HEK293 (cell line): ENCODE results near the gene APOC1.
A peak's percentile ranks its signal among the peaks of the same experiment; 100 is the strongest.

Experiments used
- CTCF ChIP-seq: fragments of 450-650 bp; formaldehyde crosslinking; IDR thresholded peaks from 2 replicates; pipeline ENCODE4 v1.5.1; 2016; ENCODE audit warnings: missing biosample characterization, missing genetic modification characterization
- GLI2 ChIP-seq: fragments of 450-650 bp; formaldehyde crosslinking; IDR thresholded peaks from 2 replicates; pipeline ENCODE4; 2017; ENCODE audit warnings: missing biosample characterization, missing genetic modification characterization, low read depth, borderline replicate concordance
- HOXA7 ChIP-seq: sonication (generic); formaldehyde crosslinking; IDR thresholded peaks from 2 replicates; pipeline ENCODE4 v1.8.1; 2022; ENCODE audit warnings: missing genetic modification reagents, borderline replicate concordance
- KLF9 ChIP-seq: fragments of 450-650 bp; formaldehyde crosslinking; IDR thresholded peaks from 2 replicates; pipeline ENCODE4 v1.5.1; 2016; ENCODE audit warnings: missing biosample characterization, missing genetic modification characterization, low read depth
- OSR2 ChIP-seq: fragments of 450-650 bp; formaldehyde crosslinking; IDR thresholded peaks from 2 replicates; pipeline ENCODE4 v1.5.1; 2016; ENCODE audit warnings: missing biosample characterization, missing genetic modification characterization
- OVOL3 ChIP-seq: fragments of 450-650 bp; formaldehyde crosslinking; IDR thresholded peaks from 2 replicates; pipeline ENCODE4 v1.5.1; 2016; ENCODE audit warnings: missing biosample characterization, missing genetic modification characterization
- SCRT2 ChIP-seq: fragments of 450-650 bp; formaldehyde crosslinking; IDR thresholded peaks from 2 replicates; pipeline ENCODE4 v1.5.1; 2016; ENCODE audit warnings: missing biosample characterization, missing genetic modification characterization
- ZBTB11 ChIP-seq: fragments of 450-650 bp; formaldehyde crosslinking; conservative IDR thresholded peaks from 2 replicates; pipeline ENCODE4 v1.5.1; 2016; ENCODE audit warnings: low read depth, missing biosample characterization, missing genetic modification characterization
- ZBTB48 ChIP-seq: fragments of 450-650 bp; formaldehyde crosslinking; IDR thresholded peaks from 2 replicates; pipeline ENCODE4 v1.5.1; 2016; ENCODE audit warnings: missing biosample characterization, missing genetic modification characterization
- ZBTB7A ChIP-seq: fragments of 450-650 bp; formaldehyde crosslinking; IDR thresholded peaks from 2 replicates; pipeline ENCODE4 v1.5.1; 2016; ENCODE audit warnings: low read depth, missing biosample characterization, missing genetic modification characterization
- ZFP69B ChIP-seq: fragments of 450-650 bp; formaldehyde crosslinking; IDR thresholded peaks from 2 replicates; pipeline ENCODE4 v1.5.1; 2016; ENCODE audit warnings: missing biosample characterization, missing genetic modification characterization
- ZNF112 ChIP-seq: fragments of 450-650 bp; formaldehyde crosslinking; IDR thresholded peaks from 2 replicates; pipeline ENCODE4 v1.5.0; 2017; ENCODE audit warnings: missing biosample characterization, missing genetic modification characterization
- ZNF140 ChIP-seq: fragments of 450-650 bp; formaldehyde crosslinking; IDR thresholded peaks from 2 replicates; pipeline ENCODE4 v1.5.1; 2016; ENCODE audit warnings: missing biosample characterization, missing genetic modification characterization
- ZNF16 ChIP-seq: fragments of 450-650 bp; formaldehyde crosslinking; IDR thresholded peaks from 2 replicates; pipeline ENCODE4 v1.5.1; 2016; ENCODE audit warnings: low read depth, missing biosample characterization, missing genetic modification characterization
- ZNF23 ChIP-seq: fragments of 450-650 bp; formaldehyde crosslinking; IDR thresholded peaks from 2 replicates; pipeline ENCODE4 v1.5.1; 2016; ENCODE audit warnings: missing biosample characterization, missing genetic modification characterization, borderline replicate concordance
- ZNF239 ChIP-seq: fragments of 450-650 bp; formaldehyde crosslinking; IDR thresholded peaks from 2 replicates; pipeline ENCODE4 v1.5.1; 2016; ENCODE audit warnings: missing biosample characterization, missing genetic modification characterization
- ZNF311 ChIP-seq: fragments of 450-650 bp; formaldehyde crosslinking; IDR thresholded peaks from 2 replicates; pipeline ENCODE4 v1.5.1; 2017; ENCODE audit warnings: missing biosample characterization, missing genetic modification characterization, borderline replicate concordance
- ZNF354C ChIP-seq: fragments of 450-650 bp; formaldehyde crosslinking; IDR thresholded peaks from 2 replicates; pipeline ENCODE4 v1.5.1; 2016; ENCODE audit warnings: missing biosample characterization, missing genetic modification characterization, low read depth, borderline replicate concordance
- ZNF366 ChIP-seq: fragments of 450-650 bp; formaldehyde crosslinking; conservative IDR thresholded peaks from 2 replicates; pipeline ENCODE4 v1.5.1; 2016; ENCODE audit warnings: missing biosample characterization, missing genetic modification characterization
- ZNF37A ChIP-seq: fragments of 450-650 bp; IDR thresholded peaks from 2 replicates; pipeline ENCODE4 v1.5.1; 2018; ENCODE audit warnings: missing biosample characterization, missing genetic modification characterization
- ZNF433 ChIP-seq: fragments of 450-650 bp; formaldehyde crosslinking; IDR thresholded peaks from 2 replicates; pipeline ENCODE4 v1.5.1; 2016; ENCODE audit warnings: missing biosample characterization, missing genetic modification characterization, low read depth
- ZNF510 ChIP-seq: fragments of 450-650 bp; formaldehyde crosslinking; IDR thresholded peaks from 2 replicates; pipeline ENCODE4 v1.5.1; 2018; ENCODE audit warnings: mild to moderate bottlenecking, missing genetic modification characterization, missing biosample characterization; ENCODE audit not compliant: insufficient replicate concordance
- ZNF555 ChIP-seq: fragments of 450-650 bp; formaldehyde crosslinking; conservative IDR thresholded peaks from 2 replicates; pipeline ENCODE4 v1.5.1; 2017; ENCODE audit warnings: missing biosample characterization, mild to moderate bottlenecking, missing genetic modification characterization, inconsistent platforms
- ZNF600 ChIP-seq: fragments of 450-650 bp; formaldehyde crosslinking; IDR thresholded peaks from 2 replicates; pipeline ENCODE4 v1.5.1; 2016; ENCODE audit warnings: missing biosample characterization, missing genetic modification characterization
- ZNF626 ChIP-seq: fragments of 450-650 bp; sonication (Bioruptor Pico); formaldehyde crosslinking; IDR thresholded peaks from 2 replicates; pipeline ENCODE4 v1.5.1; 2018; ENCODE audit warnings: missing biosample characterization, missing genetic modification characterization, inconsistent platforms
- ZNF664 ChIP-seq: fragments of 450-650 bp; formaldehyde crosslinking; IDR thresholded peaks from 2 replicates; pipeline ENCODE4 v1.5.1; 2016; ENCODE audit warnings: missing biosample characterization, missing genetic modification characterization
- ZNF704 ChIP-seq: fragments of 450-650 bp; formaldehyde crosslinking; IDR thresholded peaks from 2 replicates; pipeline ENCODE4 v1.5.1; 2016; ENCODE audit warnings: missing biosample characterization, missing genetic modification characterization
- ZNF785 ChIP-seq: fragments of 450-650 bp; formaldehyde crosslinking; IDR thresholded peaks from 2 replicates; pipeline ENCODE4 v1.5.1; 2016; ENCODE audit warnings: missing biosample characterization, missing genetic modification characterization
- ZSCAN18 ChIP-seq: fragments of 450-650 bp; formaldehyde crosslinking; IDR thresholded peaks from 2 replicates; pipeline ENCODE4 v1.5.1; 2016; ENCODE audit warnings: missing biosample characterization, missing genetic modification characterization
- ZSCAN4 ChIP-seq: fragments of 450-650 bp; formaldehyde crosslinking; IDR thresholded peaks from 2 replicates; pipeline ENCODE4 v1.5.1; 2017; ENCODE audit warnings: missing biosample characterization, missing genetic modification characterization
- ZXDB ChIP-seq: fragments of 450-650 bp; formaldehyde crosslinking; IDR thresholded peaks from 2 replicates; pipeline ENCODE4 v1.5.1; 2016; ENCODE audit warnings: missing biosample characterization, missing genetic modification characterization

Gene APOC1

GRCh38 chr19:44954649-44955504, 40.5 kb downstream of the APOC1 start, which contains the start of gene CLPTM1 (continued):
- peak; percentile 90 for TF ChIP-seq ZBTB11 (tag by site-specific recombination)
- no peak for TF ChIP-seq ZNF510 (tag by site-specific recombination)
- TF ChIP-seq ZNF664 (tag by site-specific recombination) = no peak; the same call in 1 of the 2 replicates
- no peak for TF ChIP-seq GLI2 (tag by site-specific recombination)
- peak; percentile 53 for TF ChIP-seq ZSCAN4
- no peak for TF ChIP-seq ZNF16 (tag by site-specific recombination)
- TF ChIP-seq ZSCAN18 (tag by site-specific recombination) = 0 out of 2 replicates have a peak, but pooled peaks have one; percentile 58
- no peak for TF ChIP-seq ZNF600
- 0 out of 2 replicates have a peak, but pooled peaks have one; percentile 9 for TF ChIP-seq ZNF239 (tag by site-specific recombination)
- peak; percentile 51; the same call in 1 of the 2 replicates for TF ChIP-seq ZBTB48 (tag by site-specific recombination)
- no peak for TF ChIP-seq ZNF311
- no peak for TF ChIP-seq OSR2
- TF ChIP-seq HOXA7 (CRISPR knock-in tag) = no peak
- no peak for TF ChIP-seq ZNF23 (tag by site-specific recombination)
- TF ChIP-seq KLF9 (tag by site-specific recombination) = peak; percentile 99
- TF ChIP-seq ZNF37A (tag by site-specific recombination) = no peak
- TF ChIP-seq ZNF112 (tag by site-specific recombination) = no peak
- TF ChIP-seq ZNF555 (tag by site-specific recombination) = no peak
- peak; percentile 97 for TF ChIP-seq ZXDB
- no peak; the same call in 1 of the 2 replicates for TF ChIP-seq ZBTB7A (tag by site-specific recombination)
- peak; percentile 85 for TF ChIP-seq ZNF366 (tag by site-specific recombination)
- TF ChIP-seq ZNF626 (tag by site-specific recombination) = no peak
- TF ChIP-seq ZNF140 (tag by site-specific recombination) = no peak
- TF ChIP-seq ZNF704 (tag by site-specific recombination) = no peak
- no peak for TF ChIP-seq ZNF354C (tag by site-specific recombination)
- no peak; the same call in 1 of the 2 replicates for TF ChIP-seq SCRT2
- no peak for TF ChIP-seq ZNF433
- peak; percentile 88 for TF ChIP-seq OVOL3 (tag by site-specific recombination)
- TF ChIP-seq ZFP69B (tag by site-specific recombination) = peak; percentile 83; the same call in 1 of the 2 replicates
- no peak for TF ChIP-seq CTCF (tag by site-specific recombination)
- peak; percentile 30; the same call in 1 of the 2 replicates for TF ChIP-seq ZNF785 (tag by site-specific recombination)
